NCI-H2081 (cell line): Measurements from ENCODE around the gene SIK3.
"Not testable (repeated sequence)": the region's sequence is repeated elsewhere in the genome, so short reads cannot be mapped to it uniquely, and the experiment has no call there.

ENCODE experiments used
- DNase-seq, 2 experiments: peaks; one replicate each; lab custom pipeline; 2025; lab: John Stamatoyannopoulos, UW

The SIK3 gene

DNA sequence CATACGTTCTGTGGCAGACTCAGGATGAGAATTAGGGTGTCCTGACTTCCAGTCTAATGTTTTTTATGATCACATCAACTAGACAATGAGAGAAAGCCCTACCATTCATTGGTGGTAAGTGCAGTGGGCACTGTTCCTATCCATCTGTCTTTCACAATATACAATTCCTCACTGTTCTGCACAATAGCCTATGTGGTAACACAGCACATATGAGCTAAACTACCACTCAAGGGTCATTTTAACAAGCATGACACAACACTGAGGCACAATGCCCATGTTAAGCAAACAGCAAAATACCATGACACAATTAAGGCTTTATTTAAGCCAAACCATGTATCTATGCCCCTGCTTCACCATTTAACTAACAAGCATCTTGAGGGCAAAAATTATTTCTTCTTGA is 52.3 kb downstream of the SIK3 start:
- no peak for DNase-seq

DNA sequence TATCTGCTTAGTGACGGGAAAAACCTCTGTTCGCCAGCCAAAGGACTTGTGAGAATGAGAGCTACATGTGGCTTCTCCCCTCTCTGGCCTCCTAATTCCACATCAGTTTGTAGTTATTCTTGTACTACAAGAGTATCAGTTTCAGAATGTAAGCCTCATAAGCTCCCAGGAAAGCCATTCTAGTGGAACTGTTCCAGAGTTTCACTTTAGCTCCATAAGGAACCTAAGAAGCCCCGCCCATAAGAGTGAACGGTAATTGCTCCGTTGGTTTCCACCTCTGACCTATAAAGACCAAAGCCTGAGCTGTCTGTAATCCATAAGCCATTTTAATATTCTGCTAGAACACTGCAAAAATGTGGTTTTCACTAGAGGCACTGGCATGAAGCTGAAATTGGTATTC is 53.0 kb downstream of the SIK3 start:
- DNase-seq: no peak

DNA sequence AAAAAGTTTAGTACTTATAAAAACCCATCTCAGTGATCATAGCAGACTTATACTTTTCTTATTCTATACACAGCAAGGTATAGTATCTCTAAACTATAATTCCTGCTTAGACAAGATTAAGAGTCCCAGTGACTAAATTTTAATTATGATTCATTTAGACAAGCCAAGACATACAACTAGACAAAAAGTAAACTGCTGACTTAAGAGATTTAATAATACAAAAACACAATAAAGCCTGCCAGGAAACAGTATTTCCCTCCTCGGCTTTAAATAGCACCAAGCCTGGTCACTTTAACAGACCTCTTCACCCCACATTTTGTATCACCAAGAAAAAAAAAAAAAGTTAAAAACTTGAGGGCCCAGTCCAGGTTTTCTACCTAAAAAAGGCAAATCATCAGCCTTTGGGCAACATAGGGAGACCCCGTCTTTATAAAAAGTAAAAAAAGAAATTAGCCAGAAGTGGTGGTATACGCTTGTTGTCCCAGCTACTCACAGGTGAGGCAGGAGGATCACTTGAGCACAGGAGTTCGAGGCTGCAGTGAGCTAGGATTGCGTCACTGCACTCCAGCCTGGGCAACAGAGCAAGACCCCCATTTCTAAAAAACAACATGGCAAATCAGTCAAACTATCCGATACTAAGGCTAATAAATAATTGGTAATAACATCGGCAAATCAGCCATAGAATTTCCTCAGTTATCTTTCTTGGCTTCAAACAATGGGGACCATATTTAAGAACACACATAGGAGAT is 53.8 kb downstream of the SIK3 start:
- no peak for DNase-seq

DNA sequence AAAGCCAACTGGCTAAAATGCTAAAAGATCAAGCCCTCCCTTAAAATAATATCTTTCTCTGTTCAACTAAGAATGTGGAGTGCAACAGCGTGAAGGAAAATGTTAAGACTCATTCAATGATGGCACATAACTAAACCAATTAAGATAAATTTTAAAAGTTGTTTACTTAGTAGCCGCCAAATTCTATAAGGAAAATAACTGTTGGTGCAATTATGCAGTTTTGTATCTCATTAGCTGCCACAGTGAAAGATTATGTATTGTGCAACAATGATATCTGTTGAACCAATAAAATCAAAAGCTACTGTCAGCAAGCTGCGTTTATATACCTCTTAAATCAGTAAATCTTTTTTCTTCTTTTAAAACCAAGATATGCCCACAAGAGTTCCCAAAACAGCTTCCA is 55.5 kb downstream of the SIK3 start:
- no peak for DNase-seq

DNA sequence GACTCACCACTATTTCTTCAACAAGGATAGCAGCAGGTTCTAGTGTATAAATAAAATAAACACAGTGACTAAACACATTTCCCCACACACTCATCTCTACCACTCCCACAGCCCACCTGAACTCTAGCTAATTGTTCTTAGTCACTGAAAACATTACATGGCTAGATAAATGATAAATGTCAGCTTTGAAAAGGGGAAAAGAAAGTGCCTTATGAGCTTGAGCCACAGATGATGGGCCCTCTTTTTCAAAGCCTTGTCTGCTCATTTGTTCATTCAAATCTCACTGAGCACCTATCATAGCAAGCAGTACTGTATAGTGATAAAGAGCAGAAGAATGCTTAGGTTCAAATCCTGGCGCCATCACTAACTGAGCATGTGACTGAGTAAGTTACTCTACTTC is 58.3 kb downstream of the SIK3 start:
- no peak for DNase-seq

DNA sequence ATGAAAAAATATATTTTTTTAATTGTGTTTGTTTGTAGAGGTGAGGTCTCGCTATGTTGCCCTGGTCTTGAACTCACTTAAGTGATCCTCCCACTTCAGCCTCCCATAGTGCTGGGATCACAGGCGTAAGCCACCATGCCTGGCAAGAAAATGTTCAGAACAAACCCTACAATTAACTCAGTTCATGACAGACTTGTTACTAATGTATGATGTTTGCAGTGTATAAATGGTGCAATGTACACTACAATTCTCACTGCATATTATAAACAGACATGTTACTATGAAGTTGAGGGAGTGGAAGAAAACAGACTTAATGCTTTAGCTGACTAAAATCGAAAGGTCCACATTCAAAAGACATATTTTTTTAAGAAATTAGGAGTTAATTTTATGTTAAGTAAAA is 59.0 kb downstream of the SIK3 start:
- peak in 1 of 2 experiments; percentile 21 for DNase-seq

GRCh38 chr11:117037975-117038350 is 60.3 kb downstream of the SIK3 start:
- DNase-seq: no peak

DNA sequence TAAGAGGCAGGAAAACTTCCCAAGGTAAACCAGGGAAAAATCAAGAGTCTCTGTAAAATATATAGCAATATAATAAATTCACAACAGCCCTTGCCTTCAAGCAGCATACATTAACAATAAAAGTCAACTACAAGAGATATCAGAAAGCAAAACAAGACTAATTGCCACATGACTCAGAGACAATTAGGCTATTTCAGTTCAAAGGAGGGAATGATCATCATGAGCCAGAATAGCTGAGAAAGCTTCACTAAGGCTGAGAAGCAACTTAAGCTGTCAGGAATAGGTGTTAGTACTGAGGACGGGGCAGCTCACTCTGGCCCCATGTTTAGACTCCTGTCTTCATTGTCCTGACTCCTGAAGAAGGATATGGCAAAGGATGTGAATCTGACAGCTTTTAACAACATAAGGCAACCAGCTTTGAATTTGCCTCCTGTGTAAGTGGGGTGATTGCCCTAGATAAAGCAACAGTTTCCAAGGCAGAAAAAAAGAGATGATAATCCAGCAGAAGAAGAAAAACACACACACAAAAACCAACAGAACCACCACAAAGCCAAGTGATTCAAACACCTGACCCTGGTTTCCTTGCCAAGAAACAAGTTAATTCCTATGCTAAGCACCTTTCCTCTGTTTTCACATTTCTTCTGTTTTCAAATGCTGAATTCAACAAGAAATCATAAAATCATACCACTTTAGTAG is 60.8 kb downstream of the SIK3 start:
- no peak for DNase-seq

DNA sequence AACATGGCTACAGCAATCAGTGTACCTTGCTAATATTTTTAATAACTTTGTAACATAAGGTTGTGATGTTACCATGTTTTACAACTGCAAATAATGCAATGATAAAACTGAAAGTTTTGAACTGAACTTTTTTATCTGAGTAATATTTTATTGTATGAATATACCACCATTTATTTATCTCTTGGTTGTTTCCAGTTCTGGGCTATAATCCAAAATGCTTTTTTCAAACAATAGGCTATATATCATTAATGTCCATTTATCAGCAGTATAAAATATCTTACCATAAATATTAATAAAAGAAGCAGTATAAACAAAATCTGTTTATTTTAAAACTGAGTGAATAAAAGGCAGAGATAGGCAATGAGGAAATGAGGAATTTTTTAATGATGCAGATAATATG is 63.3 kb downstream of the SIK3 start:
- DNase-seq: no peak

DNA sequence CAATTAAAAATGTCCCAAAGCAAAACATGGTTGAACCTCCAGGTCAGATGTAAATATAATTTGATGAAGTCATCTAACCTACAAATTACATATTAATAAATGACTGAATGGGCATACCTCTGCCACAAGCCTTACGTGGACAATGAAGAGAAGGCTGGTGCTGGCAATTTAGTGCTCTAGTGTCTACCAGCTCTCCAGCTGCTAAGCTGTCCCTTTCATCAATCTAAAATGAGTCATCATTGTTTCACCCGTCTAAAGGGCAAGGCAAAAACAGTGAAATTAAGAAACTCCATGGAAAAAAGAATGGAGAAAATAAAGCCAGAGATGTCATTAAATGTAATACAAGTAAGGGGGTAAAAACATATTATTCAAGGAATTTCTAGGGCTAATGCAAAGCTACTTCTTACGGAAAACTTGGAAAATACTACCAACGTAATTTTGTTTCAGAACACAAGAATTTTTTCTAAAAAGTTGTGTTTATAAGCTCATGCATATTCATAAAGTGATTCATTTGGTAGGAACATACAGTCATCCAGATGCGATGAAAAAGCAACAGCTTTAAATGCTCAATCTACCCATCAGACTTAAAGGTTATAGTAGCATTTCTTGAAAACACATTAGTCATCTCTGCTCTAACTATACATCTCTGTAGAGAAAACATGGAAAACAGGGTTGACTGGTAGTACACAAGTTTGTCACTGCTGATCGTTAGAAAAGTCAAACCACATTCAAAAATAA is 71.5 kb downstream of the SIK3 start:
- no peak for DNase-seq

DNA sequence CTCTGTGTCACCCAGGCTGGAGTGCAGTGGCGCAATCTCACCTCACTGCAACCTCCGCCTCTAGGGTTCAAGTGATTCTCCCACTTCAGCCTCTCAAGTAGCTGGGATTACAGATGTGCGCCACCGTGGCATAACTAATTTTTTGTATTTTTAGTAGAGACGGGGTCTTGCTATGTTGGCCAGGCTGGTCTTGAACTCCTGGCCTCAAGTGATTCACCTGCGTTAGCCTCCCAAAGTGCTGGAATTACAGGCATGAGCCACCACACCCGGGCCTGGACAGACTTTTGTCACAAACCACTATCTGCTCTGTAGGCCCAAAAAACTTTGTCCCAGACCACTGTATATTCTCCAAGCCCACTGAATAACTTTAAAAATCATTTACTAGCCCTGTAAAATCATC is 74.5 kb downstream of the SIK3 start:
- DNase-seq: not testable (repeated sequence)

GRCh38 chr11:117023178-117023577 is 75.0 kb downstream of the SIK3 start:
- no peak for DNase-seq

GRCh38 chr11:117022526-117022925 is 75.7 kb downstream of the SIK3 start:
- DNase-seq: no peak

DNA sequence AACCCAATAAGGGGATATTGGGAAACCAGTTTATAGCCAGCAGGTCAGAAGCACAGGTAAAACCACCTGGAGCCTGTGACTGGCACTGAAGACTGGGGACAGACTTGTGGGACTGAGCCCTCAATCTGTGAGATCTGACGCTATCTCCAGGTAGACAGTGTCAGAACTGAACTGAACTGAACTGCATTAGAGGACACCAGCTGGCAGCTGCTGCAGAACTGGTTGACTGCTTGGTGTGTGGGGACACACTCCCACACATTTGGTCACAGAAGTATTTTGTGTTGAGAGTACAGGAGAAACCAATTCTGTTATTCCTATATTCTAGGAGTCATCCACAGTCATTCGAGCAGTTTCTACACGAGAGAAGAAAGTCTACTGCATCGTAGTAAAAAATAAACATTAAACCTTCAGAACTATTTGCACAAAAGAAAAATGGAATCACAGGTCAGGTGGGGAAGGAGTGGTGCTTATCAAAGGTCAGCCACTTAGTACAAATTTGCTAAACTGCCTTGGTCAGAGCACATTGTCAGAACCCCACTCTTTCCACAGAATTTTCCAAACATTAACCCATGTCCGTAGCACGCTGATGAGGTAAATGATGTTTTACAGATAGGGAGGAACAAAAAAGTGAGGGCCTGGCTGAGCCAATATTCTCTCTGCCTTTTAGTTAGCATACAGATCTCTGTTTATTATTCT is 77.2 kb downstream of the SIK3 start:
- DNase-seq: no peak

DNA sequence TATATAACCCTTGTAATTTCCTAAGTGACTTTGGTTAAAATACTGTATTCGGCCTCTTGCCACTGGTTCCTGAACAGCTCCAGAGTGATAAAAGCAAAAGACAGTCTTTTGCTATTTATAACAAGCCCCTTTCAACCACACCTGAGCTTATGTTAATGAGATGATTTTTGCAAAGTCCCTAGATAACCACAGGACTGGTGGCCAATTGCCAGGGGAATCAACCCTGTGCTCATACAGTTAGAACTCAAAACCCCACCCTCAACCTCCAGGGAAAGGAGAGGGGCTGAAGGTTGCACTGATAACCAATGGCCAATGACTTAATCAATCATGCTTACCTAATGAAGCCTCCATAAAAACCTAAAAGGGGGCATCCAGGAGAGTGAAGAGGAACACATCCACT is 77.9 kb downstream of the SIK3 start:
- DNase-seq: no peak

DNA sequence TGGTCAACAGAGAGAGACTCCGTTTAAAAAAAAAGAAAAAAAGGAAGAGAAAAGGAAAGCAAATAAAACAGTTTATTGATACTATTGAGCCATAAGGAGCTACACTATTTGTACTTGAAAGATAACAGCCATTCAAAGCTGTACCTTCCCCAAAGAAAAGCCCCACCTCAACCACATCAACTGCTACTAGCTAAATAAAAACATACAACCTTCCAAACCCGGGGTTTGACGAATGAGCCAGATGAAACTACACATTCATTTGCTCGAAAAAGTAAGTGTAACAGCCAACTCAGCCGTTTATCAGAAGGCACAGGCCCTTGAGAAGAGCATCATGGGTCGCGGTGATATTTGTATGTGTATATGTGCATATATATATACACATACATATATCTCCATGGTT is 78.4 kb downstream of the SIK3 start:
- no peak for DNase-seq

DNA sequence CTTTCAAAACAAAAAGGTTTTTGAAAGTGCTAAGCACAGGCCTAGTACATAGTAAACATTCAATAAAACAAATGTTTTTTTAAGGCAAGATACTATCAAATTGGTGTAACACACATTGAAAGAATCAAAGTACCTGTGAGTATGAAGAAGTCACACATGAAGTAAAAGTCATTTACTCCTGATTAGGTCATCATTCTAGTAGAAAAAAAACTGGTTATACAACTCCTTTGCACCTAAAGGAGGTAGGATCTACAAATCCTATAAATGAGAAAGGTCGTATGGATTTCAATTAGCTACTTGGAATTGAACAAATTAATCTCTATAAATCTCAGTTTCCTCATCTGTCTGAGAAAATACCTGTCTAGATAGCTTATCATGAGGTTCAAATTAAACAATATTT is 80.8 kb downstream of the SIK3 start:
- DNase-seq: no peak

DNA sequence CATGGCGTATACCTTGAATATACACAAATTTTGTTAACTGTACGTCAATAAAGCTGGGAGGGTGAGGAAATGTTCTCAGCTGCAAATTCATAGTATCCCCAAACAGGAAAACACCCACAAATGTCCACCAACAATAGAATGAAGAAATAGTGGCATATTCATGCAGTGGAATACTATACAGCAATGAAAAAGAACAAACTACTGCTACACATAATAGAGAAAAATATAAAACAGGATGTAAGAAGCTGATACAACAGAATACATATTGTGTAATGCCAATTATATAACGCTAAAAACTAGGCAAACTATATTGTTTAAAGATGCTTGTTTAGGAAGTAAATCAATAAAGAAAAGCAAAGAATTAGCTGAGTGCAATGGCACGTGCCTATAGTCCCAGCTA is 81.5 kb downstream of the SIK3 start:
- no peak for DNase-seq

GRCh38 chr11:117016246-117016645 is 82.0 kb downstream of the SIK3 start:
- DNase-seq: no peak

DNA sequence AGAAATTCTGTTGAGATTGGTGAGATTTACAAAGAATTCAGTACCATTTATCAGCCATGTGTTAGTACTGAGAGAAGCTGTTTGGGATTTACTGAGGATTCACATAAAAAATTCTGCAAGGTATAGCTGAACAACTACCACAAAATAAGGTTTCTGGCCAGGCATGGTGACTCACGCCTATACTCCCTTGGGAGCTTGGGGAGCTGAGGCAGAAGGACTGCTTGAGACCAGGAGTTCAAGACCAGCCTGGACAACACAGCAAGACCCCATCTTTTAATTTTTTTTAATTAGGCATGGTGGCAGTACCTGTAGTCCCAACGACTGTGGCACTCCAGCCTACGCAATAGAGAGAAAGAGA is 86.7 kb downstream of the SIK3 start:
- no peak for DNase-seq

- no peak for DNase-seq
Measured at GRCh38 chr11:117010808-117011540, 87.3 kb downstream of the SIK3 start.
